ENCODE measurements around the gene YJEFN3. TPM values are rescaled to one million over a fixed set of nuclear protein-coding genes. Genes with fewer than 3 reads are reported as not detected.
A peak's percentile ranks its signal among the peaks of the same experiment; 100 is the strongest.

YJEFN3 gene
- total RNA-seq, 1 experiment from 2014 or later: 11.1 TPM

DNA sequence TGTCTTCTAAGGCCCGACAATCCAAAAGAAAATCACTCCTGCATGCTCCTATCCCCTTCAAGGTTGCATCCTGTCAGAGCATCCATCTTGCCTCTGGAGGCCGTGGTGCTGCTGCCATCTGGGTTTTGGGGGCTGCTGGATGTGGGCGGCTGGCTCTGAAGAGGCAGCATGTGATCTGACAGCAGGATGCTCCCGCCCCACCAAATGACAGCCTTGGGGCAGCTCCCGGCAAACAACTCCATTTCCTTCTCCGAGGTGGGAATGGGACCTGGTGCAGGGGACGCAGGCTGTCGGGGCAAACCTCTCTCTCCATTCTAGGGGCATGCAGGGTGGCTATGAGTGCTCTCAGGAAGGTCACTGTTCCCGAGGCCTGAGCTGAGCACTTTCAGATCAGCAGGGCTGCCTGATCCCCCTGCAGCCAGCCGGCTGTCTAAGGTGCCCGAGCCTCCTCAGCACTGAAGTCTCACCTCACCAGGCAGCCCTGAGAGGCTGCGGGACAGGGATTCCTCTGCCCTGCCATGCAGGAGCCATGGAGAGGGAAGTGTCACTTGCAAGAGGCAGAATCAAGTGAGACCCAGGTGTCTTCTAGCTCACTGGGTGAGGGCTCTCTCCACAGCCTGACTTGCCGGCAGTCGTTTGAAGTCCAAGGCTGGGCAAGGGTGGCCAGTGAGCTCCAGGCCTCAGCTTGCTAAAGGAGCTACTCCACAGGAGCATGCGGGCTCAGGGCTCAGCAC lies 42.2 kb upstream of the YJEFN3 start:
- ChIA-PET POLR2A (interaction anchor here (0.5 to 2.2 kb wide), 2 partner anchors 81 to 481 kb away, joined by 3 to 5 read pairs; partner anchors contain the start of gene GATAD2A), CTCF (interaction anchor here (1.6 to 2.5 kb wide), 2 partner anchors 11 to 120 kb away, joined by 7 to 10 read pairs; no protein-coding TSS in a partner anchor)
- DNase-seq (ENCODE audit: low spot score) (no peak), ATAC-seq (no peak)
- H3K36me3 Mint-ChIP-seq: peaks cover 8% of the 10 kb centered on the region
- TF ChIP-seq, protein P1, sequence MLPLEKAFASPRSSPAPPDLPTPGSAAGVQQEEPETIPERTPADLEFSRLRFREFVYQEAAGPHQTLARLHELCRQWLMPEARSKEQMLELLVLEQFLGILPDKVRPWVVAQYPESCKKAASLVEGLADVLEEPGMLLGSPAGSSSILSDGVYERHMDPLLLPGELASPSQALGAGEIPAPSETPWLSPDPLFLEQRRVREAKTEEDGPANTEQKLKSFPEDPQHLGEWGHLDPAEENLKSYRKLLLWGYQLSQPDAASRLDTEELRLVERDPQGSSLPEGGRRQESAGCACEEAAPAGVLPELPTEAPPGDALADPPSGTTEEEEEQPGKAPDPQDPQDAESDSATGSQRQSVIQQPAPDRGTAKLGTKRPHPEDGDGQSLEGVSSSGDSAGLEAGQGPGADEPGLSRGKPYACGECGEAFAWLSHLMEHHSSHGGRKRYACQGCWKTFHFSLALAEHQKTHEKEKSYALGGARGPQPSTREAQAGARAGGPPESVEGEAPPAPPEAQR (CRISPR knock-in tag; IDR thresholded peaks at IDR 0.05): no peak
- TF ChIP-seq NR2C2 (CRISPR knock-in tag; IDR thresholded peaks at IDR 0.05) (no peak), MXD4 (CRISPR knock-in tag; IDR thresholded peaks at IDR 0.05; ENCODE audit: borderline replicate concordance) (no peak), FOXK1 (CRISPR knock-in tag; IDR thresholded peaks at IDR 0.05) (no peak), ZNF671 (CRISPR knock-in tag; IDR thresholded peaks at IDR 0.05) (no peak), OVOL2 (CRISPR knock-in tag; IDR thresholded peaks at IDR 0.05; ENCODE audit: borderline replicate concordance) (no peak), EMX1 (CRISPR knock-in tag; IDR thresholded peaks at IDR 0.05) (no peak), KAT7 (CRISPR knock-in tag; IDR thresholded peaks at IDR 0.05; ENCODE audit: borderline replicate concordance) (no peak), NFE2L1 (CRISPR knock-in tag; IDR thresholded peaks at IDR 0.05) (no peak), ZNF423 (CRISPR knock-in tag; IDR thresholded peaks at IDR 0.05) (no peak), ZNF232 (CRISPR knock-in tag; IDR thresholded peaks at IDR 0.05) (no peak), ATF1 (CRISPR knock-in tag; IDR thresholded peaks at IDR 0.05) (no peak), SOX15 (CRISPR knock-in tag; IDR thresholded peaks at IDR 0.05) (no peak)
- TF ChIP-seq, protein P2, sequence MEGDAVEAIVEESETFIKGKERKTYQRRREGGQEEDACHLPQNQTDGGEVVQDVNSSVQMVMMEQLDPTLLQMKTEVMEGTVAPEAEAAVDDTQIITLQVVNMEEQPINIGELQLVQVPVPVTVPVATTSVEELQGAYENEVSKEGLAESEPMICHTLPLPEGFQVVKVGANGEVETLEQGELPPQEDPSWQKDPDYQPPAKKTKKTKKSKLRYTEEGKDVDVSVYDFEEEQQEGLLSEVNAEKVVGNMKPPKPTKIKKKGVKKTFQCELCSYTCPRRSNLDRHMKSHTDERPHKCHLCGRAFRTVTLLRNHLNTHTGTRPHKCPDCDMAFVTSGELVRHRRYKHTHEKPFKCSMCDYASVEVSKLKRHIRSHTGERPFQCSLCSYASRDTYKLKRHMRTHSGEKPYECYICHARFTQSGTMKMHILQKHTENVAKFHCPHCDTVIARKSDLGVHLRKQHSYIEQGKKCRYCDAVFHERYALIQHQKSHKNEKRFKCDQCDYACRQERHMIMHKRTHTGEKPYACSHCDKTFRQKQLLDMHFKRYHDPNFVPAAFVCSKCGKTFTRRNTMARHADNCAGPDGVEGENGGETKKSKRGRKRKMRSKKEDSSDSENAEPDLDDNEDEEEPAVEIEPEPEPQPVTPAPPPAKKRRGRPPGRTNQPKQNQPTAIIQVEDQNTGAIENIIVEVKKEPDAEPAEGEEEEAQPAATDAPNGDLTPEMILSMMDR (IDR thresholded peaks at IDR 0.05): no peak
- TF ChIP-seq, protein P3, sequence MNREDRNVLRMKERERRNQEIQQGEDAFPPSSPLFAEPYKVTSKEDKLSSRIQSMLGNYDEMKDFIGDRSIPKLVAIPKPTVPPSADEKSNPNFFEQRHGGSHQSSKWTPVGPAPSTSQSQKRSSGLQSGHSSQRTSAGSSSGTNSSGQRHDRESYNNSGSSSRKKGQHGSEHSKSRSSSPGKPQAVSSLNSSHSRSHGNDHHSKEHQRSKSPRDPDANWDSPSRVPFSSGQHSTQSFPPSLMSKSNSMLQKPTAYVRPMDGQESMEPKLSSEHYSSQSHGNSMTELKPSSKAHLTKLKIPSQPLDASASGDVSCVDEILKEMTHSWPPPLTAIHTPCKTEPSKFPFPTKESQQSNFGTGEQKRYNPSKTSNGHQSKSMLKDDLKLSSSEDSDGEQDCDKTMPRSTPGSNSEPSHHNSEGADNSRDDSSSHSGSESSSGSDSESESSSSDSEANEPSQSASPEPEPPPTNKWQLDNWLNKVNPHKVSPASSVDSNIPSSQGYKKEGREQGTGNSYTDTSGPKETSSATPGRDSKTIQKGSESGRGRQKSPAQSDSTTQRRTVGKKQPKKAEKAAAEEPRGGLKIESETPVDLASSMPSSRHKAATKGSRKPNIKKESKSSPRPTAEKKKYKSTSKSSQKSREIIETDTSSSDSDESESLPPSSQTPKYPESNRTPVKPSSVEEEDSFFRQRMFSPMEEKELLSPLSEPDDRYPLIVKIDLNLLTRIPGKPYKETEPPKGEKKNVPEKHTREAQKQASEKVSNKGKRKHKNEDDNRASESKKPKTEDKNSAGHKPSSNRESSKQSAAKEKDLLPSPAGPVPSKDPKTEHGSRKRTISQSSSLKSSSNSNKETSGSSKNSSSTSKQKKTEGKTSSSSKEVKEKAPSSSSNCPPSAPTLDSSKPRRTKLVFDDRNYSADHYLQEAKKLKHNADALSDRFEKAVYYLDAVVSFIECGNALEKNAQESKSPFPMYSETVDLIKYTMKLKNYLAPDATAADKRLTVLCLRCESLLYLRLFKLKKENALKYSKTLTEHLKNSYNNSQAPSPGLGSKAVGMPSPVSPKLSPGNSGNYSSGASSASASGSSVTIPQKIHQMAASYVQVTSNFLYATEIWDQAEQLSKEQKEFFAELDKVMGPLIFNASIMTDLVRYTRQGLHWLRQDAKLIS (CRISPR knock-in tag; IDR thresholded peaks at IDR 0.05; ENCODE audit: borderline replicate concordance): no peak
- TF ChIP-seq, protein P4, sequence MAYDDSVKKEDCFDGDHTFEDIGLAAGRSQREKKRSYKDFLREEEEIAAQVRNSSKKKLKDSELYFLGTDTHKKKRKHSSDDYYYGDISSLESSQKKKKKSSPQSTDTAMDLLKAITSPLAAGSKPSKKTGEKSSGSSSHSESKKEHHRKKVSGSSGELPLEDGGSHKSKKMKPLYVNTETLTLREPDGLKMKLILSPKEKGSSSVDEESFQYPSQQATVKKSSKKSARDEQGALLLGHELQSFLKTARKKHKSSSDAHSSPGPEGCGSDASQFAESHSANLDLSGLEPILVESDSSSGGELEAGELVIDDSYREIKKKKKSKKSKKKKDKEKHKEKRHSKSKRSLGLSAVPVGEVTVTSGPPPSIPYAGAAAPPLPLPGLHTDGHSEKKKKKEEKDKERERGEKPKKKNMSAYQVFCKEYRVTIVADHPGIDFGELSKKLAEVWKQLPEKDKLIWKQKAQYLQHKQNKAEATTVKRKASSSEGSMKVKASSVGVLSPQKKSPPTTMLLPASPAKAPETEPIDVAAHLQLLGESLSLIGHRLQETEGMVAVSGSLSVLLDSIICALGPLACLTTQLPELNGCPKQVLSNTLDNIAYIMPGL (CRISPR knock-in tag; IDR thresholded peaks at IDR 0.05): no peak
- TF ChIP-seq, protein P5, sequence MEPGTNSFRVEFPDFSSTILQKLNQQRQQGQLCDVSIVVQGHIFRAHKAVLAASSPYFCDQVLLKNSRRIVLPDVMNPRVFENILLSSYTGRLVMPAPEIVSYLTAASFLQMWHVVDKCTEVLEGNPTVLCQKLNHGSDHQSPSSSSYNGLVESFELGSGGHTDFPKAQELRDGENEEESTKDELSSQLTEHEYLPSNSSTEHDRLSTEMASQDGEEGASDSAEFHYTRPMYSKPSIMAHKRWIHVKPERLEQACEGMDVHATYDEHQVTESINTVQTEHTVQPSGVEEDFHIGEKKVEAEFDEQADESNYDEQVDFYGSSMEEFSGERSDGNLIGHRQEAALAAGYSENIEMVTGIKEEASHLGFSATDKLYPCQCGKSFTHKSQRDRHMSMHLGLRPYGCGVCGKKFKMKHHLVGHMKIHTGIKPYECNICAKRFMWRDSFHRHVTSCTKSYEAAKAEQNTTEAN (CRISPR knock-in tag; IDR thresholded peaks at IDR 0.05): no peak
- H3K4me3 Mint-ChIP-seq: no peak overlapping the region
- no peaks in the 10 kb centered on the region for H3K27me3 Mint-ChIP-seq (ENCODE audit: low read depth)
- H3K9me3 Mint-ChIP-seq: no peaks in the 10 kb centered on the region
- peaks cover 59% of the 10 kb centered on the region for H3K4me1 Mint-ChIP-seq
- peak overlapping the region; percentile 76; the same call in 1 of the 2 replicates for H3K27ac Mint-ChIP-seq
